ENCODE results near the gene KHNYN.
A peak's percentile ranks its signal among the peaks of the same experiment; 100 is the strongest.
"Not testable (repeated sequence)": the region's sequence is repeated elsewhere in the genome, so short reads cannot be mapped to it uniquely, and the experiment has no call there.

The KHNYN gene

GRCh38 chr14:24429395-24430142 is at the start of gene KHNYN, which contains the start of gene CBLN3:
Gene KHNYN (plus strand): TSS chr14:24429954. CDS start chr14:24430731, 777 bp downstream.
Gene CBLN3 (minus strand): TSS chr14:24429668. CDS start chr14:24429054, 614 bp downstream.
- Histone ChIP-seq H3K36me3 (ENCODE audit: insufficient read depth, insufficient read length, low read length) (peaks cover 15% of the 10 kb centered on the region), H3K27me3 (ENCODE audit: insufficient read depth, insufficient read length) (peaks cover 13% of the 10 kb centered on the region), H3K4me3 (ENCODE audit: insufficient read length, low read depth) (peak within 1 kb of the TSS; percentile 67), H3K9me3 (ENCODE audit: insufficient read depth, low read length) (no peaks in the 10 kb centered on the region), H3K4me1 (ENCODE audit: insufficient read depth, insufficient read length) (peaks cover 10% of the 10 kb centered on the region), H3K9ac (ENCODE audit: insufficient read length, low read depth) (peak within 1 kb of the TSS; percentile 78)
- DNase-seq (ENCODE audit: low read depth, low spot score) = peak; percentile 55
- TF ChIP-seq ZNF274 (IDR thresholded peaks at IDR 0.05; ENCODE audit: low read depth, low read length) (no peak), YY1 (IDR thresholded peaks at IDR 0.05; ENCODE audit: insufficient read depth, insufficient read length) (no peak), SUZ12 (IDR thresholded peaks at IDR 0.05; ENCODE audit: extremely low read depth, insufficient read depth, insufficient read length) (no peak)

GRCh38 chr14:24381363-24382063 is 48.2 kb upstream of the KHNYN start:
- no peak overlapping the region for H3K4me3 ChIP-seq (ENCODE audit: insufficient read length, low read depth)
- no peak for TF ChIP-seq SUZ12 (IDR thresholded peaks at IDR 0.05; ENCODE audit: extremely low read depth, insufficient read depth, insufficient read length)
- TF ChIP-seq YY1 (IDR thresholded peaks at IDR 0.05; ENCODE audit: insufficient read depth, insufficient read length) = no peak
- no peak for TF ChIP-seq ZNF274 (IDR thresholded peaks at IDR 0.05; ENCODE audit: low read depth, low read length)
- DNase-seq (ENCODE audit: low read depth, low spot score) = no peak
- H3K9ac ChIP-seq (ENCODE audit: insufficient read length, low read depth) = no peak overlapping the region
- H3K4me1 ChIP-seq (ENCODE audit: insufficient read depth, insufficient read length) = peaks cover 19% of the 10 kb centered on the region
- H3K9me3 ChIP-seq (ENCODE audit: insufficient read depth, low read length) = no peaks in the 10 kb centered on the region
- no peaks in the 10 kb centered on the region for H3K36me3 ChIP-seq (ENCODE audit: insufficient read depth, insufficient read length, low read length)
- no peaks in the 10 kb centered on the region for H3K27me3 ChIP-seq (ENCODE audit: insufficient read depth, insufficient read length)

- no peaks in the 10 kb centered on the region for H3K36me3 ChIP-seq (ENCODE audit: insufficient read depth, insufficient read length, low read length)
- H3K4me1 ChIP-seq (ENCODE audit: insufficient read depth, insufficient read length) = peaks cover 19% of the 10 kb centered on the region
- no peak for DNase-seq (ENCODE audit: low read depth, low spot score)
- no peak for TF ChIP-seq SUZ12 (IDR thresholded peaks at IDR 0.05; ENCODE audit: extremely low read depth, insufficient read depth, insufficient read length)
- TF ChIP-seq YY1 (IDR thresholded peaks at IDR 0.05; ENCODE audit: insufficient read depth, insufficient read length) = no peak
- no peak for TF ChIP-seq ZNF274 (IDR thresholded peaks at IDR 0.05; ENCODE audit: low read depth, low read length)
- no peak overlapping the region for H3K9ac ChIP-seq (ENCODE audit: insufficient read length, low read depth)
- H3K9me3 ChIP-seq (ENCODE audit: insufficient read depth, low read length) = no peaks in the 10 kb centered on the region
- no peak overlapping the region for H3K4me3 ChIP-seq (ENCODE audit: insufficient read length, low read depth)
- H3K27me3 ChIP-seq (ENCODE audit: insufficient read depth, insufficient read length) = no peaks in the 10 kb centered on the region
Observed at GRCh38 chr14:24382064-24382371, 47.7 kb upstream of the KHNYN start.

DNA sequence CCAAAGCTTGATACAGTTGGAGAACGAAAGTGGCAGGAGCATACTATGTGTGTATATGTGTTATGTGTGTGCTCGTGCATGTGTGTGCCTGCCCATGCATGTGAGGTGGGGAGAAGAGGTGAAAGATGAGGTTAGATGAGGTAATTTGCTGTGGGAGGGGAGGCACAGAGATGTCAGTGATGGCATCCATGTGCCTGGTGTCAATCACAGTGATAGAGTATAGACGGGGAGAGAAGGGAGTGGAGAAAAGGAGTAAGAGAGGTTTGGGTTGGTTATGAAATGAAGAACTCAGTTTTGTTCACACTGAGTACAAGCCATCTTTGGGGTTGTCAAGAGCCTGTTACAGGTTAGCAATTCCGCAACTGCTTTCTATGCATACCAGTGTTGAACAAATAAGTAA is 45.6 kb upstream of the KHNYN start:
- H3K9ac ChIP-seq (ENCODE audit: insufficient read length, low read depth) = no peak overlapping the region
- H3K27me3 ChIP-seq (ENCODE audit: insufficient read depth, insufficient read length) = no peaks in the 10 kb centered on the region
- no peak for DNase-seq (ENCODE audit: low read depth, low spot score)
- H3K9me3 ChIP-seq (ENCODE audit: insufficient read depth, low read length) = no peaks in the 10 kb centered on the region
- H3K4me1 ChIP-seq (ENCODE audit: insufficient read depth, insufficient read length) = peaks cover 3% of the 10 kb centered on the region
- no peak overlapping the region for H3K4me3 ChIP-seq (ENCODE audit: insufficient read length, low read depth)
- TF ChIP-seq SUZ12 (IDR thresholded peaks at IDR 0.05; ENCODE audit: extremely low read depth, insufficient read depth, insufficient read length) (no peak), ZNF274 (IDR thresholded peaks at IDR 0.05; ENCODE audit: low read depth, low read length) (no peak), YY1 (IDR thresholded peaks at IDR 0.05; ENCODE audit: insufficient read depth, insufficient read length) (no peak)
- no peaks in the 10 kb centered on the region for H3K36me3 ChIP-seq (ENCODE audit: insufficient read depth, insufficient read length, low read length)

DNA sequence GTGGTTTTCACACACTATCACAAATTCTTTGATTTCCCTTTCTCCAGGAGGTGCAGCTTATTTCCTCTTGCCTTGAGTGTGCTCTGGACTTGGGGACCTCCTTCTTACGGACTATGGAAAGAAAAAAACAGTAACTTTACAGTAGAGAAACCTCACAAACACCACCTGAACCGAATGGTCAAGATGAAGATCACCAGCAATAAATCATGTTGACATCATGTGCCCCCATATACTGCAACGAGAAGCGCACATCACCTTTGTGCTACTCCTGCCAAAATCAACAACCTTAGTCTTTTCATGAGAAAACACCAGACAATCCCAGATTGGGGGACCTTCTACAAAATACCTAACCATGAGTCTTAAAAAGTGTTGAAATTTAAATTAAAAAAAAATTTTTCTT is 44.2 kb upstream of the KHNYN start:
- Histone ChIP-seq H3K36me3 (ENCODE audit: insufficient read depth, insufficient read length, low read length) (no peaks in the 10 kb centered on the region), H3K9ac (ENCODE audit: insufficient read length, low read depth) (no peak overlapping the region), H3K4me3 (ENCODE audit: insufficient read length, low read depth) (no peak overlapping the region), H3K4me1 (ENCODE audit: insufficient read depth, insufficient read length) (peaks cover 3% of the 10 kb centered on the region), H3K27me3 (ENCODE audit: insufficient read depth, insufficient read length) (no peaks in the 10 kb centered on the region), H3K9me3 (ENCODE audit: insufficient read depth, low read length) (no peaks in the 10 kb centered on the region)
- DNase-seq (ENCODE audit: low read depth, low spot score) = no peak
- TF ChIP-seq SUZ12 (IDR thresholded peaks at IDR 0.05; ENCODE audit: extremely low read depth, insufficient read depth, insufficient read length) = no peak
- TF ChIP-seq ZNF274 (IDR thresholded peaks at IDR 0.05; ENCODE audit: low read depth, low read length) = no peak
- TF ChIP-seq YY1 (IDR thresholded peaks at IDR 0.05; ENCODE audit: insufficient read depth, insufficient read length) = no peak

DNA sequence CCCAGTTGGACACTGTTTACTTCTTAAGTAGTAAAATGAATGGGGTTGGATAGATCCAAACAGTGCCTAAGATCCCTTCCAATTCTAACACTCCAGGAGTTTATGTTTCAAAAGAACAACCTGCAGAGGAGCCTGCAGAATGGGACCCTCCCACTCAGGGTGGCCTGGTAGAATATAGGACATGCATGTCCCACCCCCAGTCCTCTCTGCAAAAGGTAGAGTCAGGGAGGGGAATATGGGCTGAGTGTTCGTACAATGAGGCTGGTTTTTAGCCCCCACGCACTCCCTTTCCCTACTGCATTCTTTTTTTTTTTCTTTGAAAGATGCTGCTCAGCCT is 42.8 kb upstream of the KHNYN start:
- H3K27me3 ChIP-seq (ENCODE audit: insufficient read depth, insufficient read length) = no peaks in the 10 kb centered on the region
- DNase-seq (ENCODE audit: low read depth, low spot score) = no peak
- TF ChIP-seq SUZ12 (IDR thresholded peaks at IDR 0.05; ENCODE audit: extremely low read depth, insufficient read depth, insufficient read length) (no peak), ZNF274 (IDR thresholded peaks at IDR 0.05; ENCODE audit: low read depth, low read length) (no peak), YY1 (IDR thresholded peaks at IDR 0.05; ENCODE audit: insufficient read depth, insufficient read length) (no peak)
- H3K4me1 ChIP-seq (ENCODE audit: insufficient read depth, insufficient read length) = no peaks in the 10 kb centered on the region
- no peak overlapping the region for H3K9ac ChIP-seq (ENCODE audit: insufficient read length, low read depth)
- H3K4me3 ChIP-seq (ENCODE audit: insufficient read length, low read depth) = no peak overlapping the region
- H3K36me3 ChIP-seq (ENCODE audit: insufficient read depth, insufficient read length, low read length) = no peaks in the 10 kb centered on the region
- no peaks in the 10 kb centered on the region for H3K9me3 ChIP-seq (ENCODE audit: insufficient read depth, low read length)

DNA sequence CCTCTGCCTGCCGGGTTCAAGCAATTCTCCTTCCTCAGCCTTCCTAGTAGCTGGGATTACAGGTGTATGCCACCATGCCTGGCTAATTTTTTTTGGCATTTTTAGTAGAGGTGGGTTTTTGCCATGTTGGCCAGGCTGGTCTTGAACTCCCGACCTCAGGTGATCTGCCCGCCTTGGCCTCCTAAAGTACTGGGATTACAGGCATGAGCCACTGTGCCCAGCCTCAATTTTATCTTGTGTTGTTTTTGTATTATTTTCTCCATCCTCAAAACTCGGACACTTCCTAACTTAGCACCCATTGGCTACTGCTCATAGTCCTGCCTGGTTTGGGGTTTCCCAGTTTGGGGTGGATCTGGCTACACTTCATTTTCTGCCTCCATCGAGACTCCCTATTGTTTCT is 42.2 kb upstream of the KHNYN start:
- not testable (repeated sequence) for DNase-seq (ENCODE audit: low read depth, low spot score); H3K36me3 ChIP-seq (ENCODE audit: insufficient read depth, insufficient read length, low read length); H3K27me3 ChIP-seq (ENCODE audit: insufficient read depth, insufficient read length); H3K9me3 ChIP-seq (ENCODE audit: insufficient read depth, low read length); H3K9ac ChIP-seq (ENCODE audit: insufficient read length, low read depth); H3K4me3 ChIP-seq (ENCODE audit: insufficient read length, low read depth); H3K4me1 ChIP-seq (ENCODE audit: insufficient read depth, insufficient read length)
